Measurements from ENCODE around the gene EXOSC7. TPM values are rescaled to one million over a fixed set of nuclear protein-coding genes. Genes with fewer than 3 reads are reported as not detected.

The EXOSC7 gene
- total RNA-seq, 4 donors from 2014 or later = 57.4 to 80.3 (median 60.9) TPM

- in situ Hi-C loops (cut with MboI; ENCODE audit: low sequenced_read_pairs in 4 of 4) = loop anchor here (25.0 kb wide), 3 partner anchors 460 to 635 kb away; no protein-coding TSS in a partner anchor
These were observed 51.4 kb downstream of the EXOSC7 start for GRCh38 chr3:45027441-45027840.

GRCh38 chr3:45029216-45029615 lies 53.2 kb downstream of the EXOSC7 start:
- ATAC-seq (no peak), DNase-seq (no peak)
- intact Hi-C loops (cut with DNase I; ENCODE audit: low total_unique reads) (no loop called here), in situ Hi-C loops (cut with MboI; ENCODE audit: low sequenced_read_pairs in 4 of 4) (loop anchor here (25.0 kb wide), 3 partner anchors 458 to 633 kb away; no protein-coding TSS in a partner anchor)
- no peak for TF ChIP-seq CTCF (IDR thresholded peaks at IDR 0.05 in 4 of 5, conservative IDR thresholded peaks at IDR 0.05 in 1 of 5)
- TF ChIP-seq POLR2A (IDR thresholded peaks at IDR 0.05) = no peak
- no peak overlapping the region for H3K4me3 ChIP-seq
- no peaks in the 10 kb centered on the region for H3K36me3 ChIP-seq
- H3K27ac ChIP-seq = peak overlapping the region in 3 of 4 donors; percentile 15 to 66 (median 60)
- H3K9me3 ChIP-seq = no peaks in the 10 kb centered on the region
- H3K4me1 ChIP-seq = peaks cover 30 to 36% of the 10 kb centered on the region in 2 donors
- peaks cover 0 to 9% (median 3%) of the 10 kb centered on the region in 3 donors for H3K27me3 ChIP-seq

More at GRCh38 chr3:45027441-45027840, 51.4 kb downstream of the EXOSC7 start:
- Histone ChIP-seq H3K27me3 (peaks cover 0 to 9% (median 3%) of the 10 kb centered on the region in 3 donors), H3K27ac (peak overlapping the region; percentile 41 to 66 (median 58)), H3K9me3 (no peaks in the 10 kb centered on the region), H3K4me1 (peaks cover 30 to 37% of the 10 kb centered on the region in 2 donors), H3K36me3 (no peaks in the 10 kb centered on the region), H3K4me3 (peak overlapping the region in 3 of 4 donors; percentile 31 to 48 (median 32))
- intact Hi-C loops (cut with DNase I; ENCODE audit: low total_unique reads) = no loop called here
- TF ChIP-seq POLR2A (IDR thresholded peaks at IDR 0.05) (no peak), CTCF (IDR thresholded peaks at IDR 0.05 in 4 of 5, conservative IDR thresholded peaks at IDR 0.05 in 1 of 5) (no peak)
- DNase-seq (no peak), ATAC-seq (no peak)

GRCh38 chr3:45029661-45030060 lies 53.6 kb downstream of the EXOSC7 start:
- Histone ChIP-seq H3K4me3 (no peak overlapping the region), H3K9me3 (no peaks in the 10 kb centered on the region), H3K27ac (peak overlapping the region in 1 of 4 donors; percentile 60), H3K27me3 (peaks cover 0 to 9% (median 3%) of the 10 kb centered on the region in 3 donors), H3K36me3 (no peaks in the 10 kb centered on the region), H3K4me1 (peaks cover 27 to 34% of the 10 kb centered on the region in 2 donors)
- ATAC-seq (no peak), DNase-seq (no peak)
- in situ Hi-C loops (cut with MboI; ENCODE audit: low sequenced_read_pairs in 4 of 4) (loop anchor here (25.0 kb wide), 3 partner anchors 458 to 633 kb away; no protein-coding TSS in a partner anchor), intact Hi-C loops (cut with DNase I; ENCODE audit: low total_unique reads) (loop anchor here (10.0 kb wide), 2 partner anchors 385 to 635 kb away; no protein-coding TSS in a partner anchor)
- TF ChIP-seq CTCF (IDR thresholded peaks at IDR 0.05 in 4 of 5, conservative IDR thresholded peaks at IDR 0.05 in 1 of 5) (no peak), POLR2A (IDR thresholded peaks at IDR 0.05) (no peak)

GRCh38 chr3:45031531-45031930 lies 55.5 kb downstream of the EXOSC7 start:
- H3K4me3 ChIP-seq = no peak overlapping the region
- H3K9me3 ChIP-seq = no peaks in the 10 kb centered on the region
- peaks cover 10 to 17% of the 10 kb centered on the region in 2 donors for H3K4me1 ChIP-seq
- ATAC-seq (no peak), DNase-seq (no peak)
- H3K27ac ChIP-seq = no peak overlapping the region
- intact Hi-C loops (cut with DNase I; ENCODE audit: low total_unique reads) (loop anchor here (10.0 kb wide), 2 partner anchors 383 to 633 kb away; no protein-coding TSS in a partner anchor), in situ Hi-C loops (cut with MboI; ENCODE audit: low sequenced_read_pairs in 4 of 4) (loop anchor here (25.0 kb wide), 3 partner anchors 456 to 631 kb away; no protein-coding TSS in a partner anchor)
- TF ChIP-seq CTCF (IDR thresholded peaks at IDR 0.05 in 4 of 5, conservative IDR thresholded peaks at IDR 0.05 in 1 of 5) (no peak), POLR2A (IDR thresholded peaks at IDR 0.05) (no peak)
- H3K27me3 ChIP-seq = peaks cover 0 to 9% (median 3%) of the 10 kb centered on the region in 3 donors
- H3K36me3 ChIP-seq = no peaks in the 10 kb centered on the region
